Activated CD8-positive, alpha-beta T cell treated with anti-CD3 and anti-CD28 coated beads for 36 hours (primary cell): ENCODE measurements around the gene MEG3. TPM values are rescaled to one million over a fixed set of nuclear protein-coding genes. Genes with fewer than 3 reads are reported as not detected.

Source experiments
- ATAC-seq: fragments of 200-7000 bp; cut with Tn5 transposase; one replicate; pipeline ENCODE4 v1.10.0; 2021; ENCODE audit warnings: mild to moderate bottlenecking, moderate library complexity
- CTCF ChIA-PET: fragments of 350-600 bp; sonication (Branson Sonifier 250); formaldehyde crosslinking; loops from one replicate; lab custom pipeline; 2021; ENCODE audit warnings: antibody characterized with exemption; lab: Charles Lee
- POLR2A ChIA-PET: fragments of 350-600 bp; sonication (Branson Sonifier 250); formaldehyde crosslinking; loops from one replicate; lab custom pipeline; 2021; ENCODE audit warnings: antibody characterized with exemption; lab: Charles Lee
- DNase-seq: peaks from one replicate; pipeline ENCODE4 v3.0.0-alpha.2; 2020
- H3K27ac Mint-ChIP-seq: one replicate; pipeline ENCODE4 v1.8.0; 2021; ENCODE audit warnings: mild to moderate bottlenecking, mixed read lengths
- H3K27me3 Mint-ChIP-seq: one replicate; pipeline ENCODE4 v1.8.0; 2021; ENCODE audit warnings: mixed read lengths
- H3K36me3 Mint-ChIP-seq: one replicate; pipeline ENCODE4 v1.8.0; 2021; ENCODE audit warnings: low read depth, mixed read lengths
- H3K4me1 Mint-ChIP-seq: one replicate; pipeline ENCODE4 v1.8.0; 2021; ENCODE audit warnings: low read depth, mixed read lengths
- H3K4me3 Mint-ChIP-seq: one replicate; pipeline ENCODE4 v1.8.0; 2021; ENCODE audit warnings: mild to moderate bottlenecking, moderate library complexity, mixed read lengths
- H3K9me3 Mint-ChIP-seq: one replicate; pipeline ENCODE4 v1.8.0; 2021; ENCODE audit warnings: mixed read lengths
- CTCF ChIP-seq: fragments of 200-600 bp; IDR thresholded peaks from one replicate; pipeline ENCODE4 v1.8.0; 2022; ENCODE audit warnings: antibody characterized with exemption, mild to moderate bottlenecking
- intact Hi-C: fragments of 100-400 bp; cut with micrococcal nuclease; formaldehyde crosslinking; loops from one replicate; pipeline ENCODE4 v1.10.0; 2022
- total RNA-seq, 2 experiments: library from RNA; stranded (reverse); gene quantifications; one replicate each; pipeline ENCODE4 v1.2.3, GENCODE V29; 2021

MEG3 gene
- not detected for total RNA-seq

GRCh38 chr14:100825713-100826331 is at the start of gene MEG3:
TSS of gene MEG3 (plus strand) at chr14:100826118.
- peaks cover 5% of the 10 kb centered on the region for H3K4me1 Mint-ChIP-seq
- peaks cover 3% of the 10 kb centered on the region for H3K9me3 Mint-ChIP-seq
- intact Hi-C loops = no loop called here
- no peaks in the 10 kb centered on the region for H3K36me3 Mint-ChIP-seq
- POLR2A ChIA-PET = no interaction called here
- H3K4me3 Mint-ChIP-seq = no peak within 1 kb of the TSS
- DNase-seq (no peak), ATAC-seq (no peak)
- peaks cover 37% of the 10 kb centered on the region for H3K27me3 Mint-ChIP-seq
- H3K27ac Mint-ChIP-seq = no peak within 1 kb of the TSS
- CTCF ChIA-PET = no interaction called here
- TF ChIP-seq CTCF = no peak

- Mint-ChIP-seq H3K9me3 (no peaks in the 10 kb centered on the region), H3K27me3 (no peaks in the 10 kb centered on the region), H3K4me1 (no peaks in the 10 kb centered on the region), H3K4me3 (no peak overlapping the region), H3K36me3 (no peaks in the 10 kb centered on the region), H3K27ac (no peak overlapping the region)
- ATAC-seq = no peak
- TF ChIP-seq CTCF = no peak
- DNase-seq = no peak
- intact Hi-C loops = no loop called here
- ChIA-PET POLR2A (no interaction called here), CTCF (no interaction called here)
These were observed 49.1 kb upstream of the MEG3 start for GRCh38 chr14:100776681-100777365.

GRCh38 chr14:100777366-100777817 is 48.5 kb upstream of the MEG3 start:
- Mint-ChIP-seq H3K27me3 (no peaks in the 10 kb centered on the region), H3K27ac (no peak overlapping the region), H3K36me3 (no peaks in the 10 kb centered on the region), H3K4me1 (no peaks in the 10 kb centered on the region), H3K9me3 (no peaks in the 10 kb centered on the region), H3K4me3 (no peak overlapping the region)
- intact Hi-C loops = no loop called here
- ATAC-seq (no peak), DNase-seq (no peak)
- ChIA-PET POLR2A (no interaction called here), CTCF (no interaction called here)
- no peak for TF ChIP-seq CTCF

- ATAC-seq (no peak), DNase-seq (no peak)
- no peaks in the 10 kb centered on the region for H3K36me3 Mint-ChIP-seq
- CTCF ChIA-PET = no interaction called here
- H3K27ac Mint-ChIP-seq = no peak overlapping the region
- POLR2A ChIA-PET = no interaction called here
- intact Hi-C loops = no loop called here
- no peaks in the 10 kb centered on the region for H3K9me3 Mint-ChIP-seq
- H3K4me1 Mint-ChIP-seq = no peaks in the 10 kb centered on the region
- no peaks in the 10 kb centered on the region for H3K27me3 Mint-ChIP-seq
- no peak overlapping the region for H3K4me3 Mint-ChIP-seq
- no peak for TF ChIP-seq CTCF
These were observed 47.9 kb upstream of the MEG3 start for GRCh38 chr14:100777818-100778525.

GRCh38 chr14:100778526-100778882 is 47.4 kb upstream of the MEG3 start:
- Mint-ChIP-seq H3K4me1 (no peaks in the 10 kb centered on the region), H3K36me3 (no peaks in the 10 kb centered on the region), H3K27me3 (no peaks in the 10 kb centered on the region), H3K4me3 (no peak overlapping the region), H3K27ac (no peak overlapping the region), H3K9me3 (no peaks in the 10 kb centered on the region)
- intact Hi-C loops = no loop called here
- ChIA-PET POLR2A (no interaction called here), CTCF (no interaction called here)
- no peak for DNase-seq
- TF ChIP-seq CTCF = no peak
- no peak for ATAC-seq
